Jurkat, Clone E6-1 (cell line): Measurements from ENCODE around the gene NOD2.

ENCODE experiments used
- DNase-seq: peaks from one replicate; pipeline ENCODE4 v3.0.0-alpha.2; 2011; ENCODE audit warnings: low read depth, low spot score
- H3K4me3 ChIP-seq: 2 replicates; pipeline ENCODE4 v1.5.1; 2011; ENCODE audit warnings: mild to moderate bottlenecking, low read length, control low read depth, moderate library complexity

Gene NOD2

GRCh38 chr16:50685462-50686063 lies 7.8 kb upstream of the NOD2 start:
- DNase-seq: no peak
- no peak overlapping the region for H3K4me3 ChIP-seq

- no peak for DNase-seq
- H3K4me3 ChIP-seq: no peak overlapping the region
Measured at GRCh38 chr16:50688083-50688482, 5.3 kb upstream of the NOD2 start.

DNA sequence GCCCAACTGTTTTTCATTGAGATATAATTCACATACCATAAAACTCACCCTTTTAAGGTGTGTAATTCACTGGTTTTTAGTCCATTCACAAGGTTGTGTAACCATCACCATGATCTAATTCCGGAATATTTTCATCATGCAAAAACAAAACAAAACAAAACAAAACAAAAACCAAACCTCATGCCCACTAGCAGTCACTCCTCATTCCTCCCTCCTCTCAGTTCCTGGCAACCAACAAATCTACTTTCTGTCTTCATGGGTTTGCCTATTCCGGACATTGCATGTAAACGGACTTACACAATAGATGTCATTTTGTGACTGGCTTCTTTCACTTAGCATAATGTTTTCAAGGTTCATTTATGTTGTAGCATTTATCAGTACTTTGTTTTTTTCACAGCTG lies 4.5 kb upstream of the NOD2 start:
- no peak overlapping the region for H3K4me3 ChIP-seq
- no peak for DNase-seq

DNA sequence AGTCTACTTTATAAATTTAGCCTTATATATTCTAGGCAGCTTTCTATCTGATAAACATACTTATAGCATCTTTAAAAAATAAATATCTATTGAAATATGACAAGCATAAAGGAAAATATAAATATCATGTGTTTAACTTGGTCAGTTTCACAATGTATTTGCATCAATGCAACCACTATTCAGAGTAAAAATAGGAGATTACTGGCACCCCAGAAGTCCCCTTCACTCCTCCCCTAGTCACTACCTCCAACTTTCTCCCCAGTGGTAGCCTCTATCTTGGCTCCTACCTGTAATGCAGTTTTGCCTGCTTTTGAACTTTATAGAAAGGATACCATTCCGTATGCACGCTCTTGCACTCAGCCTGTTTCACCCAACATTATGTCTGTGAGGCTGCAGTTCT lies 3.2 kb upstream of the NOD2 start:
- no peak overlapping the region for H3K4me3 ChIP-seq
- DNase-seq: no peak

GRCh38 chr16:50692644-50692998 lies 785 bp upstream of the NOD2 start:
- H3K4me3 ChIP-seq: no peak overlapping the region
- DNase-seq: no peak

DNA sequence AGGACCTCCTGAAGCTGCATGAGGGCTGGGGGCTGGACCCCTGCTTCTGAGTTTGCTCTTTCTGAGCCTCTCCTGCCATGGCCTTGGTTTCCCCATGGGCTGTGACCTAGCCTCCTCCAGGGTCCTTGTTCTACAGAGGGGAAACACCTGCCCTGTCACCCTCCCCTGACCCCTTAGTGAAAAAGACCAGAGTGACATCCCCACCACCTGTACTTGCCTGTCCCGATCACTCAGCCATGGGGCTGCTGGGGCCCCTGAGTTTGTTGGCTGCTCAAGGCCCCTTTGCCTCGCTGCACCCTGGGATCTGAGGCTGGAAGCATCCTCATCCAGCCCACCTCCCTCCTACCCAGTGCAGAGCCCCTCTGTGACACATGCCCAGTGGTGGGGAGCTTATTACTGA lies 800 bp downstream of the NOD2 start:
- no peak for DNase-seq
- H3K4me3 ChIP-seq: no peak overlapping the region

DNA sequence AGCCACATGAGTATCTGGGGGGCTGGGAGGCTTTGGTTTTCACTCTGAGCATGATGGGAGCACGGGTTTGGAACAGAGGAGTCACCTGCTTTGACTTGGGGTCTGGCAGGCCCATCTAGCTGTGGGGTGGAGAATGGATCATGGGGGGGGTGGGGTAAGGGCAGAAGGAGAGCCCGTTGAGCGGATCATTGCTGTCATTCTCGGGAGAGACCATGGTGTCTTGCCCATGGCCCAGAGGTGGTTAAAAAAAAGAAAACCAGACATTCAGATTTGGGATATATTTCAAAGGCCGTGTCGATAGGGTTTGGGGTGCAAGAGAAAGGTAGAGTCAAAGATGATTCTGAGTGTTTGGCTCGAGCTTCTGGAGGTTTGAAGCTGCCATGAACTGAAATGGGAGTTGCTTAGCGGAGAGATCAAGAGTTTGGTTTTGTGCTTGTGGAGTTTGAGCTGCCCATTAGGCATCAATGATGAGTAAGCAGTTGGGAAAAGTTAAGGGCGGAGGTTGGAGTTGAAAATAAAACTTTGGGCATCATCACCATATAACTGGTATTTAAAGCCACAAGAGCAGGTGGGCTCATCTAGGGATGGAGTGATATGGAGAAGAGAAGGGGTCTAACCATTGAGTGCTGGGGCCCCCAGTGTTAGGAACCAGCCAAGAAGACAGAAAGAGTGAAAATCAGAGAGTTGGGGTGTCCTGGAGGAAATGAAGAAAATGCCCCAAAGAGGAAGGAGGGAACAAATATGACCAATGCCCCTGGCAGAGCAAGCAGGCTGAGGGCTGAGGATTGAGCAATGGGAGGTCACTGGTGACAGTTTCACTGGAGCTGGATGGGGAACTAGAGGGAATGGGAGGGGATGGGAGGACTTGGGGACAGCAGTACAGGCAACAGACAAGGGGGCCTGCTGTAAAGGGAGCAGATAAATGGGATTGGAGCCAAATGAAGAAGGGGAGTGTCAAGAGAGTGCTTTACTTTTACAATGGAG lies 1.9 kb downstream of the NOD2 start:
- DNase-seq: no peak
- H3K4me3 ChIP-seq: no peak overlapping the region

- DNase-seq: no peak
- H3K4me3 ChIP-seq: no peak overlapping the region
Measured at GRCh38 chr16:50696126-50696525, 2.7 kb downstream of the NOD2 start.

DNA sequence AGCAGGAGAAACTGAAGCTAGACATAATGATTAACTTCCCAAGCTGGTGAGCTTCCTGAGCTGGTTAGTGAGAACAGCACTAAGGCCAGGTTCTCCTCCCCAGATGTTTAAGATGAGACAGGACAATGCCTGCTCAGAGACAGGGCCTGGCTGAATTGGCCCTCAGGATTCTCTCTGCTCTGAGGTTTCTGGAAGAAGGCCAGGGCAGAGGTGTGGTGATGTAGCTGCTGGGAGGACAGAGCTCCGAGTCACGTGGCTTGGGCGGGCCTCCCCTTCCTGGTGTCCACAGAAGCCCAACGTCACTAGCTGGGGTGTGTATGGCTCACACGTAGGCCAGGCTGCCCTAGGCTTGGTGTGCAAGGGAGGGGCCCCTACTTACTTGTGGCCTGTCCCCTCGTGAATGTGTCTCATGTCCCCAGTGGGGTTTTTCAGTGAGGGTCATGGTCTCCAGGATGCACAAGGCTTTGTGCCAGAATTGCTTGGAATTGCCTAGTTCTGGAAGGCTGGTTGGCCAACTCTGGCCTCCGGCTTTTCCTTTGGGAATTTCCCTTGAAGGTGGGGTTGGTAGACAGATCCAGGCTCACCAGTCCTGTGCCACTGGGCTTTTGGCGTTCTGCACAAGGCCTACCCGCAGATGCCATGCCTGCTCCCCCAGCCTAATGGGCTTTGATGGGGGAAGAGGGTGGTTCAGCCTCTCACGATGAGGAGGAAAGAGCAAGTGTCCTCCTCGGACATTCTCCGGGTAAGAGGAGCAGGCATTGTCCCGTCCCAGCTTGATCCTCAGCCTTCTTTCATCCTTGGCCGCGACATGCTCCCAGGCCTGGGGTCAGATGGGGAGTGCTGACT lies 3.4 kb downstream of the NOD2 start:
- no peak overlapping the region for H3K4me3 ChIP-seq
- no peak for DNase-seq

DNA sequence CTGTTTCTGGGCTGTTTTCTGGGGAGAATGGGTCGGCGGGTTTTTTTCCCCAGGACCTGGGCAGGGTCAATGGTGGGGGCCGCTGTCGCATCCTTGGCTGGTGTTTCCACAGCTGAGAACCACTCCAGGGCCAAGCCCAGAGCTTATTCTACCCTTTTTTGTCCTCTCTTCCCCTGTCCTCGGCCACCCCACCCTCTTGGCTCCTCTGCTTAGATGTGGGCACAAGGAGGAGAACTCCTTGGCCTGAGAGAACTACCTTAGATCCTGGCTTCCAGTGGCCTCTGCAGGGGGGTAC lies 4.0 kb downstream of the NOD2 start:
- no peak for DNase-seq
- H3K4me3 ChIP-seq: no peak overlapping the region

DNA sequence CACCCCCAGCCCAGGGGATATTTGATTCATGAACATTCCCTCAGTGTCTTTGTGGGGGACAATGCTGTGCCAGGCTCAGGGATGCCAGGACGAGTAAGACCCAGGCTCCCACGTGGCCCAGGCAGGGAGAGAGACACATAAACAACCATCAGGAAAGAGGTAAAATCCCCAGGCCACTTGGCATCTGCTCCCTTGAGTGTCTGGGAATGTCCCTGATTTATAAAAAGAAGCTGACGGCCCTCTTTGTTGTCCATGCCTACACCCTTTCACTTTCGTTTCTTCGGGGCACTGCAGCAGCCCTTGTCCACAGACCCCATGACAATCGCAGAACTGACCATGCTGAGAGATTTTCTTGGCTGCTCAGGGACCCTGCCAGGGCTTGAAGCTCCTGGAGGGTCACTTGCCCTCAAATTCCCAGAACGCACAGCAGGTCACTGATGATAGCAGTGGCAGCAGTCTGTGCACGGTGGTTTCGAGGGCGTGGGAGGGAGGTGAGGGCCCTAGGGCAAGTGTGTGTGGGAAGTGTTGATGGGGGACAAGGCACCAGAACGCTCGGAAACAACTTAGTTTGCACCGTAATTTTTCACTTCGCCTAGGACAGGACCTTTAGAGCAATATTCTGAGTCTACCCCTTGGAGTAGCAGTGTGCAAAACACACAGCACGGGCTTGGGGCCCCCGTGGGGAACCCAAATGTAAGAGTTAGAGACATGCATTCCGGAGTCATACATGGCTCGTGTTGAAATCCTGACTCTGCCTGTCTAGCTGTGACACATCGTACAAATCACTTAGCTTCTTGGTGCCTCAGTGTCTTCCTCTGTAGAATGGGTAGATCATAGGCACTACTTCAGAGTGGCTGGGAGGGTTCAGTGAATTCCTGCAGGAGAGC lies 4.7 kb downstream of the NOD2 start:
- no peak for DNase-seq
- no peak overlapping the region; the same call in 1 of the 2 replicates for H3K4me3 ChIP-seq

DNA sequence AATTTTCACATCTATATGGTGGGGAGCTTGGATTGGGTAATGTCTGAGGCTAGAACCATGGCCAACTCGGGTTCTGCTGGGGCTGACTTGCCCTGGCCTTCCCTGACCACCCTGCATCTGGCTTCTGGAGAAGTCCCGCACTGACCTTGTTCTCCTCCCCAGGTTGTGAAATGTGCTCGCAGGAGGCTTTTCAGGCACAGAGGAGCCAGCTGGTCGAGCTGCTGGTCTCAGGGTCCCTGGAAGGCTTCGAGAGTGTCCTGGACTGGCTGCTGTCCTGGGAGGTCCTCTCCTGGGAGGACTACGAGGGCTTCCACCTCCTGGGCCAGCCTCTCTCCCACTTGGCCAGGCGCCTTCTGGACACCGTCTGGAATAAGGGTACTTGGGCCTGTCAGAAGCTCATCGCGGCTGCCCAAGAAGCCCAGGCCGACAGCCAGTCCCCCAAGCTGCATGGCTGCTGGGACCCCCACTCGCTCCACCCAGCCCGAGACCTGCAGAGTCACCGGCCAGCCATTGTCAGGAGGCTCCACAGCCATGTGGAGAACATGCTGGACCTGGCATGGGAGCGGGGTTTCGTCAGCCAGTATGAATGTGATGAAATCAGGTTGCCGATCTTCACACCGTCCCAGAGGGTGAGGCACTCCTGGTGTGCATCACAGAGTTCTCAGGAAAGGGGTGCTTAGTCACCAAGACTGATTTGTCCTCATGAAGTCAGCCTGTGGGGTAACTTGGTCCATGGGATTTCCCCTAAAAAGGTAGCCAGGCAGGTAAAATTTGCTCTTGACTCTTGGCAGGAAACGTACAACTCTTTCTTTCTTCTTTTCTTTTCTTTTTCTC lies 6.1 kb downstream of the NOD2 start:
- DNase-seq: no peak

DNA sequence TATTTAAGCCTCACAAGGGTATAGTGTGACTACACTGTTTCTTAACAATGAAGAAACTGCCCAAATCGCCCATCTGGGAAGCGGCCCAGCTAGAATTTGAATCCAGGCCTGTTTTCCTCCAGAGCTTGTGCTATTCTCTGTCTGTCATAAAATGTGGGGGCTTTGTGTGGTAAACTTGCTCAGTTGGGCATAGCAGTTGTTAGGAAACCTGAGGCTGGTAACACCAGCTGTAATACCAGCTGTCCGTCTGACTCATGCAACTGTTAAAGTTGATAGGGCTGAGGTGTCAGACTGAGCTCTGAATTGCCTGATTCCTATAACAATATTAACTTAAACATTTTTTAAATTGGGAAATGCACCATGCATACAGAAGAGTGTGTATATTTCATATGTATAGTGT lies 9.3 kb downstream of the NOD2 start:
- no peak overlapping the region for H3K4me3 ChIP-seq
- DNase-seq: no peak

More for the DNA sequence above, 6.1 kb downstream of the NOD2 start:
- no peak overlapping the region for H3K4me3 ChIP-seq

DNA sequence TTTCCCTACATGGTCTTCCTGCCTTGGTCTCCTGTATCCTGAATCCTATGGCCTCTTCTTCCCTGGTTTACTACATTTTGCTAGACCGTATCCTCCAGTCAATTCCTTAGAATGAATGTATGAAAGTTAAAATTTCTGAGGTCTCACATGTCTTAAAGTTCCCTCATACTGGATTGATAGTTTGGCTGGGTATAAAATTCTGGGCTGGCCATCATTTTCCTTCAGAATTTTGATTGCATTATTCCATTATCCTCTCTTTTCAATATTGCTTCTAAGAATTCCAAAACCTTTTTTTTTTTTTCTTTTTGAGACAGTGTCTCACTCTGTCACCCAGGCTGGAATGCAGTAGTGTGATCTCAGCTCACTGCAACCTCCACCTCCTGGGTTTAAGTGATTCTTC lies 10.8 kb downstream of the NOD2 start:
- H3K4me3 ChIP-seq: no peak overlapping the region
- no peak for DNase-seq

- no peak overlapping the region for H3K4me3 ChIP-seq
- no peak for DNase-seq
Measured at GRCh38 chr16:50705436-50706110, 12.2 kb downstream of the NOD2 start.

GRCh38 chr16:50706250-50706649 lies 12.8 kb downstream of the NOD2 start:
- DNase-seq: no peak

DNA sequence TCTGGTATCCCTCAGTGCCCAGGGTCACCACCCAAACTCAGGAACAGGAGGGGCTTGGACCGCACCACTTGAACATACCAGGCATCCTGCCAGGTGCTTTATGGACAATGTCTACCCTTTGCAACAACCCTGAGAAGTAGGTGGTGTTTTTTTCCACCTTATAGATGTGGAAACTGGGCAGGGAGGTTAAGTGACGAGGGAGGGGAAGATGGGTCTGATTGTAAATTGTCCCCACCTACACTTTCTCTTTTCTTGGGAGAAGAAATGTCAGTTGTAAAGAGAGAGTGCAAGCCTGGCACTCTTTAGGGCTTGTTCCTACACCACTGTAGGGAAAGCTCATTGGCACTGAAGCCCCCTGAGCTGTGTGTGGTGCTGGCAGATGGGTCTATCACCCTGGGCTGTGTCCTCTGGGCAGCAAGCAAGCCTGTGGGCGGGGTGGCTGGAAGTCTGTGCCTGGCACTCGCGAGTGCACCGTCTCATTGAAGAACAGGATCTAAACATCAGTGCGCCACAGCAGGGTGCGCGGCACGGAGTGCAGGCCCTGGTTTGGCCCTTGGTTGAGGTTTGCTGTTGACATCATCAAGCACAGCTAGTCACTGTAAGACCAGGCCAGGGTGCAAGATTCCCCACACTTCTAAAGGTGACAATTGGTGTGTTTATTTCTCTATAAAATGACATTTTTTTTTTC lies 15.1 kb downstream of the NOD2 start:
- no peak overlapping the region for H3K4me3 ChIP-seq
- no peak for DNase-seq

More at GRCh38 chr16:50706250-50706649, 12.8 kb downstream of the NOD2 start:
- no peak overlapping the region for H3K4me3 ChIP-seq
